ENCODE data around the gene GPATCH2L.

- TF ChIP-seq CTCF (IDR thresholded peaks at IDR 0.05) (no peak), POLR2A (IDR thresholded peaks at IDR 0.05) (no peak)
Observed at GRCh38 chr14:76169776-76170175, 18.1 kb downstream of the GPATCH2L start.

All from thyroid gland (tissue), 4 donors.